Upper lobe of right lung (tissue), 1 donor: ENCODE measurements around the gene PTPRR. TPM values are rescaled to one million over a fixed set of nuclear protein-coding genes. Genes with fewer than 3 reads are reported as not detected.
A peak's percentile ranks its signal among the peaks of the same experiment; 100 is the strongest.

ENCODE experiments used
- ATAC-seq: fragments of 200-7000 bp; cut with Tn5 transposase; one replicate; pipeline ENCODE4 v1.9.1; 2020; ENCODE audit warnings: mild to moderate bottlenecking, moderate library complexity
- DNase-seq: peaks from one replicate; pipeline ENCODE4 v3.0.0-alpha.2; 2020
- H3K27ac ChIP-seq: fragments of 200-600 bp; one replicate; pipeline ENCODE4 v1.8.0; 2022
- H3K27me3 ChIP-seq: fragments of 200-600 bp; one replicate; pipeline ENCODE4 v1.8.0; 2022; ENCODE audit warnings: mild to moderate bottlenecking
- H3K36me3 ChIP-seq: fragments of 200-600 bp; one replicate; pipeline ENCODE4 v1.8.0; 2022
- H3K4me1 ChIP-seq: fragments of 200-600 bp; one replicate; pipeline ENCODE4 v1.8.0; 2022
- H3K4me3 ChIP-seq: fragments of 200-600 bp; one replicate; pipeline ENCODE4 v1.8.0; 2022; ENCODE audit warnings: mild to moderate bottlenecking
- H3K9me3 ChIP-seq: fragments of 200-600 bp; one replicate; pipeline ENCODE4 v1.8.0; 2022
- intact Hi-C: fragments of 100-400 bp; cut with DNase I; formaldehyde crosslinking; loops from one replicate; pipeline ENCODE4 v1.11.0; 2022
- total RNA-seq: library from RNA; stranded (reverse); fragmentation: NEBNext Ultra II Directional; extraction: Animal tissue kit (Norgen Biotek cat#: 25700); gene quantifications from one replicate; pipeline ENCODE4 v1.2.1, GENCODE V29; 2021
- TF ChIP-seq, protein P1 (sequence below): fragments of 200-600 bp; IDR thresholded peaks from one replicate; pipeline ENCODE4 v1.8.0; 2022; ENCODE audit warnings: antibody characterized with exemption
- donor health status: DM: no; HTN: yes; CAD: no; lungs with severe emphysema.

The PTPRR gene
- total RNA-seq, 1 donor from 2014 or later, result 5.1 TPM

DNA sequence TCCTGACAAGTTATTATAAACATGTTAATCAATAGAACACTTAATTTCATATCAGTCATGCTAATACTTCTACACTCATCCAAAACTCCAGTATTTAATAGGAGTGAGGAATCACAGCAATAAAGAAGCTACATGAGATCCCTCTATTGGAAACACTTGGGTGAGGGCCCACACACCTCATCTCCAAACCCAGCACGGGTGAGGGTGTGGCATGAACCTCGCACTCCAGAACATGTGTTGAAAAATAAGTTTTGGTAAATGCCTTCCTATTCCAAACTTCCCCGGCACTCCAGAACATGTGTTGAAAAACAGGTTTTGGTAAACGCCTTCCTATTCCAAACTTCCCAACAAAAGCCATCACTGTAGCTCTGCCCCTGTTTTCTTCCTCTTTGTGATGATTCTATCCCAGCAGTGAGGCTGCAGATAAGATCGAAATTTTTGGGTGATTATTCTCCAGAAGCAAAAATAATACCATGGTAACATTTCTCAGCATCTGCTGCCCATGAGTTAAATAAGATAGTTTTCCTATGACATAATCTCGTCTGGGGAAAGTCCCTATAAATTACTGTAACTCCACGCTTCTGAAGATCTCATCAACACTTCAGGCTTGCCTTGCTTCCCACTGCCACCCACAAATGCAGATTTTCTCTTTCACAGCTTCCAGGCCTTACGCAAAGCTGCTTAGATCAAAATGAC lies 258.9 kb downstream of the PTPRR start:
- H3K4me1 ChIP-seq, result no peaks in the 10 kb centered on the region
- H3K36me3 ChIP-seq, result no peaks in the 10 kb centered on the region
- no peak overlapping the region for H3K4me3 ChIP-seq
- ATAC-seq (no peak), DNase-seq (no peak)
- H3K9me3 ChIP-seq, result no peaks in the 10 kb centered on the region
- intact Hi-C loops, result no loop called here
- H3K27ac ChIP-seq, result peak overlapping the region; percentile 9
- H3K27me3 ChIP-seq, result no peaks in the 10 kb centered on the region
- TF ChIP-seq, protein P1, sequence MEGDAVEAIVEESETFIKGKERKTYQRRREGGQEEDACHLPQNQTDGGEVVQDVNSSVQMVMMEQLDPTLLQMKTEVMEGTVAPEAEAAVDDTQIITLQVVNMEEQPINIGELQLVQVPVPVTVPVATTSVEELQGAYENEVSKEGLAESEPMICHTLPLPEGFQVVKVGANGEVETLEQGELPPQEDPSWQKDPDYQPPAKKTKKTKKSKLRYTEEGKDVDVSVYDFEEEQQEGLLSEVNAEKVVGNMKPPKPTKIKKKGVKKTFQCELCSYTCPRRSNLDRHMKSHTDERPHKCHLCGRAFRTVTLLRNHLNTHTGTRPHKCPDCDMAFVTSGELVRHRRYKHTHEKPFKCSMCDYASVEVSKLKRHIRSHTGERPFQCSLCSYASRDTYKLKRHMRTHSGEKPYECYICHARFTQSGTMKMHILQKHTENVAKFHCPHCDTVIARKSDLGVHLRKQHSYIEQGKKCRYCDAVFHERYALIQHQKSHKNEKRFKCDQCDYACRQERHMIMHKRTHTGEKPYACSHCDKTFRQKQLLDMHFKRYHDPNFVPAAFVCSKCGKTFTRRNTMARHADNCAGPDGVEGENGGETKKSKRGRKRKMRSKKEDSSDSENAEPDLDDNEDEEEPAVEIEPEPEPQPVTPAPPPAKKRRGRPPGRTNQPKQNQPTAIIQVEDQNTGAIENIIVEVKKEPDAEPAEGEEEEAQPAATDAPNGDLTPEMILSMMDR, result no peak

DNA sequence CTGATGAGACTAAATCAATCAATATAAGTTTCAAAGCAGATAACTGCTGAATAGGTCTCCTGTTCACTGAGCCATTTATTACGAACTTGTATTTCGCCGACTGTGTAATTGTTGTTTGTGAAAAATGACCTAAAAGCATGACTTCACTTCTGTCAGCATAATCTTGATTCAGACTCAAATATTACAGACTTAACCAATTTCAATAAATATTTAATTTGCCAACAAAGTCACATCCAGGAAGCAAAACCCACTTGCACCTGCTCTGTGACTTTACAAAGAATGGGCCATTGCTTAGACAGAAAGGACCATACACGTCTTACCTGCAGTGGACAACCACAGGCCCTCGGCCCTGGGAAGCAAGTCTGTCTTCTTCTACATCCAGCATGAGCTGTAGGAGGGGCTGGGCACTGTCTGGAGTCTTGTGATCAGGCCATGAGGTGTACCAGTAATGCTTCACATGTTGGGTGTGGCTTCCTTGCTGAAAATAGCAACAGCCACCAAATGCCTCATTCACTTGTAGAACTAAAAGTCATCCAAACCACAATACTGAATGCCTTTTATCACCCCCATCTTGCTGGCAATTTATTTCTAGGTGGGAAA lies 259.8 kb downstream of the PTPRR start:
- Histone ChIP-seq H3K27ac (no peak overlapping the region), H3K4me1 (no peaks in the 10 kb centered on the region), H3K9me3 (no peaks in the 10 kb centered on the region), H3K4me3 (no peak overlapping the region), H3K27me3 (no peaks in the 10 kb centered on the region), H3K36me3 (no peaks in the 10 kb centered on the region)
- ATAC-seq, result peak; percentile 59
- intact Hi-C loops, result no loop called here
- no peak for DNase-seq
- TF ChIP-seq, protein P1, result no peak

DNA sequence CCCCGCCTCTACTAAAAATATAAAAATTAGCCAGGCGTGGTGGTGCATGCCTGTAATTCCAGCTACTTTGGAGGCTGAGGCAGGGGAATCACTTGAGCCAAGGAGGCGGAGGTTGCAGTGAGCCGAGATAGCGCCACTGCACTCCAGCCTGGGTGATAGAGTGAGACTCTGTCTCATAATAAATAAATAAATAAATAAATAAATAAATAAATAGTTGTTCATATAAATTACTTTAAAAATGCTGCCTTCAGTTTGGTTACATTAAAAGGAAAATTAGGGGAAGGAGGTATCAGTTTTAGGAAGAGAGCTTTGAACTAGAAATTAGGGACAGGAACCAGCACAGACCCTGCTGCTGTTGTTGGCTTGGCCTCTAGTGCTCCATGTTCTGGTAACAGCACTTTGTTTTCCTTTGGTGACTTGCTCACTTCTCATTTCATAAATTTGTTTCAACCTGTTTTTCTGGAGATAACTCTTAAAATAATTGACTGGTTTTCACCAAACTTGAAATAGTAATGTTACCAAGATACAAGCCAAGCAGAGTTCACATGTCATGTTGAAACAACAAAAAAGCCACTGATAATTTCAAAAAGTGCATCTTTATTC lies 260.4 kb downstream of the PTPRR start:
- intact Hi-C loops, result no loop called here
- ATAC-seq (no peak), DNase-seq (no peak)
- Histone ChIP-seq H3K36me3 (no peaks in the 10 kb centered on the region), H3K9me3 (no peaks in the 10 kb centered on the region), H3K27me3 (no peaks in the 10 kb centered on the region), H3K4me3 (no peak overlapping the region), H3K4me1 (no peaks in the 10 kb centered on the region), H3K27ac (no peak overlapping the region)
- TF ChIP-seq, protein P1, result no peak

DNA sequence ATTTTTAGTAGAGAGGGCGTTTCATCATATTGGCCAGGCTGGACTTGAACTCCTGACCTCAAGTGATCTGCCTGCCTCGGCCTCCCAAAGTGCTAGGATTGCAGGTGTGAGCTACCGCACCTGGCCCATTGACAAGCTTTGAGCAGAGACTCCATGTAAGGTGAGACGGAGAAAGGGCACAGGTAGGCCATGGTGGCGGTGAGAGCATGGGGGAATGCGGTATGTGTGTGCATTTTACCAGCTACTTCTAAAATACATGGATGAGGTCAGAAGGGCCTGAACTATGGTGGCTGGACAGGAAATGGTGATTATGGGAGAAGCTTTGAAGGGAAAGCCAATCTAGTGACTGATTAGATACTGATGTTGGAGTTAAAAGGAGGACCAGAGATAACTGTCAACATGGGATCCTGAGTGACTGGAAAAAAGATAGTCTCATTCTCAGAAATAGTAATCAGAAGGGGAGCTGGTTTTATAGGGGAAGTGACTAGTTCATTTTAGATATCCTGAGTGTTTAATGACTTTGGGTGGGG lies 261.4 kb downstream of the PTPRR start:
- no peak for ATAC-seq
- intact Hi-C loops, result no loop called here
- Histone ChIP-seq H3K27me3 (no peaks in the 10 kb centered on the region), H3K27ac (no peak overlapping the region), H3K36me3 (no peaks in the 10 kb centered on the region), H3K9me3 (no peaks in the 10 kb centered on the region), H3K4me1 (no peaks in the 10 kb centered on the region), H3K4me3 (no peak overlapping the region)
- TF ChIP-seq, protein P1, result no peak
- no peak for DNase-seq

DNA sequence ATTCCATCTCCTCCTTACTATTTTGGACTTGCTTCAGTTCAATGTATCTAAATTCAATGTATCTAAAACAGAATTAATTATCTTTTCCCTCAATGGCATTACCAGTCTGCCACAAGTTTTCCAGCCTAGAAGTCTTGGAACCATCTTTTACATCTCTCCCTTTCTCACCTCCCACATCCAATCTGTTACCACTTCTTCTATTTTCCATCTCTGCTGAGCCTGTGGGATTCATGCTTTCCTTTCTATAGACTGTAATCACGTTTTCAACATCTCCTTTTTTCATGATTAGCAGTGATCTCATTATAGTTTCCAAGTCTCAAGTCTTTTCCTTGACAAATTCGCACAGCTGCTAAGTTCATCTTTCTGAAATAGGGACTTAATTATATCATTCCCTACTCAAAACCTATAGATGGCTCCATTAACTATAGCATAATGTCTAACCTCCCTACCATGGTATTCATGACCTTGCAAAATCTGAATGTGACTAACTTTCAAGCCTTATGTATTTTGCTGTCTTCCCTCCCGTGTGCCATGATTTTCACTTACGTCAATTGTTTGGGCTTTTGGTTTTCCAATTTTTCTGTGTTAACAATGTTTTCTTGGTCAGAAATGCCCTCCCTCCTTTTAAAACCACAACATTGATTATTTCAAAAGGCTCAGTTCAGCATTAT lies 262.8 kb downstream of the PTPRR start:
- DNase-seq, result no peak
- Histone ChIP-seq H3K4me3 (no peak overlapping the region), H3K27ac (no peak overlapping the region), H3K4me1 (no peaks in the 10 kb centered on the region), H3K27me3 (no peaks in the 10 kb centered on the region), H3K36me3 (no peaks in the 10 kb centered on the region), H3K9me3 (no peaks in the 10 kb centered on the region)
- no peak for ATAC-seq
- TF ChIP-seq, protein P1, result no peak
- intact Hi-C loops, result no loop called here
